GM18505 (cell line): ENCODE data around the gene PGF.

Source experiments
- ATAC-seq: cut with Tn5 transposase; IDR thresholded peaks from one replicate; pipeline ENCODE4 v1.9.1; 2021; ENCODE audit not compliant: unreplicated experiment
- POLR2A ChIP-seq: IDR thresholded peaks from 4 replicates; pipeline ENCODE4 v1.6.1; 2011; ENCODE audit warnings: borderline replicate concordance; ENCODE audit not compliant: insufficient read depth, insufficient read length; ENCODE audit errors: extremely low read depth

Gene PGF

DNA sequence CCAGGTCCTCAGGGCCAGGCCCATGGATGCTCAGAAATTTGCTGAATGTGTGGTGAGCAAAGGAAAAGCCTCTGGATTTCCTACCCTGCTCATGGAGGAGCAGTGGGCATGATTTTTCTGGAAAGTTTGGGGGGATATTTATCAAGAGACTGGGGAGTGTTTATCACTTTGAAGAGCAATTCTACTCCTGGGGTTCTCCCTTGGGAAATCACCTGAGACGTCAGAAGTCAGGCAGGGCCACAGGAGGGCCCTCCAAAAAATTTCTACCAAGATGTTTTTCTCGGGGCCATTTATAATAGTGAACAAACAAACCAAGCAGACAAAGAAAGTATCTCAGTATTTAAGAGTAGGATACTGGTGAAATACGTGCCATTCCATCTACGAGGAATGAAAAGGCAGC is 27.3 kb upstream of the PGF start:
- no peak for ATAC-seq

DNA sequence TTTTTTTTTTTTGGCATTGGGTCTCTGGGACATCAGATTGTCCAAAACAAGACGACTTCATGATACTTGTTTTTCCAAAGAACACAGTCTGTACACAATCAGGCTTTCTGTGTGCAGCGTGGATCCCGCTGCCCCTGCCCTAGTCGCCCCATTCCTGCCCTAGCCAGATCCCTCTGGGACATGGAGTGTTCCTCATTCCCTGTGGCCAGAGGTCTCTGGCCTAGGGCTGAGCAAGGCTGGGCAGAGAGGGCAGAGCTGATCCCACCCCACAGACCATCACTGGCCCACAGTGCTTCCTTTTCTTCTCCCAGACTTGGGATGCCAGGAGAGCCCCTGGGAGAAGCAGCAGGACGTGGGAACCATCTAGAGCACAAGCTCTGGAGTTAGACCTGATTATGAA is 26.4 kb upstream of the PGF start:
- ATAC-seq = no peak
- no peak for TF ChIP-seq POLR2A

More for the DNA sequence above, 27.3 kb upstream of the PGF start:
- no peak for TF ChIP-seq POLR2A

DNA sequence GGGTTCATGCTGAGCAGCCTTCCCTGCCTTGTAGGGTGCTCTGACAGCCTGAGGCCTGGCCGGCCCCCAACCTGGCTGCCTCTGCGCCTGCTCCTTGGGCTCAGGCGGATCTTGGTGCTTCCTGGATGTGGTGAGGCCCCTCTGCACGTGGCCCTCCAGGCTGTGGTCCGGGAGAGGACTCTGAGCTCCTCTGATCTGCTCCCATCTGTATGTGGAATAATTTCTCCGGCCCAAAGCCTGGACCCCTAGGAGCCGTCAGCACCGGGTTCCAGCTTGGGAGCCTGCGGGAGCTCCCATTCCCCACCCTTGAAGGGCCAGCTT is 26.0 kb upstream of the PGF start:
- ATAC-seq = no peak
- TF ChIP-seq POLR2A = no peak

DNA sequence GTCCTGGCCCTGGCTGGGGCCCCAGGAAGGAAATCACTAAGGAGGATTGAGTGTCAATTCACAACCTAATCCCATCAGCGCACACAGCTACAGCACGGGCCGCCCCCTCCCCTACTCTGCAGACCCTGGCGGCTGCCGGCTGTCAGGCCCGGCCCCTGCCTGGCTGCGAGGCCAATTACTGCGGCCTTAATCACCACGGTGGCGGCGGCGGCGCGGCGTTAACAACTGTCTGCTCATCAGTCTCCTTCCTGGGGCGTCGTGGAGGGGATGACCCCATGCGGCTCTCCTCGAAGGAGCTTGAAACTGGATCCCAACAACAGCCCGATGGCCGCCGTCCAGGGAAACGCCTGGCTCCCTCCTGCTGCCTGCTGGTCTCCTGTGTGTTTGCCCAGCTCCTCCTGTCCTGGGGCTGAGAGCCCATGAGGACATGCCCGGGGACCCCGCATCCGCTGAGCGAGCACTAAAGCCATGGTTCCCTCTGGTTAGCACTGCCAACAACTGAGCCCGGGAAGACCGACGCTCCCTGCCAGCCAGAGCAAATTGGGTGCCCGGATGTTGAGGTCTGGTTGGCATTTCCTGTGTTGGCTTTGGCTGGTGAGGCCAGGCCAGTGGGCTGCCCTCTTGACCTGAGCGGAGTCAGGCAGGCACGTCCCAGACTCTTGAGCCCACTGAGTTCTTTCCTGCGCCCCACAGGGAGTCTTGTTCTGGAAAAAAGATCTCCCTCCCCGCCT is 25.5 kb upstream of the PGF start:
- TF ChIP-seq POLR2A = no peak
- no peak for ATAC-seq

DNA sequence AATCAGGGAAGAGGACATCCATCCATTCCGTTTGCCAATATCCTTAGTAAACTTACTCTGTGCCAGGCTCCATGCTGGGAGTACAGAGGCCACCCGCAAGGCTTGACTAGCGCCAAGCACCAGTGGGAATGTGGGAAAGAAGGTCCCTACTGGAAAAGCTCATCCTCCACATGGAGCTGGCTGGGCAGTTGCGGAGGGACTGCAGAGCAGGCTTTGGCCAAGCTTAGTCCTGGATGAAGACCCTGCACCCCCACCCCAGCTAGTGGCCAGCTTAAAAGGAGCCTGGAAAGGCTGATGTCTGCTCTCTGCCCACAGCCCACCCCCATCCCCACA is 25.0 kb upstream of the PGF start:
- TF ChIP-seq POLR2A = no peak
- no peak for ATAC-seq

DNA sequence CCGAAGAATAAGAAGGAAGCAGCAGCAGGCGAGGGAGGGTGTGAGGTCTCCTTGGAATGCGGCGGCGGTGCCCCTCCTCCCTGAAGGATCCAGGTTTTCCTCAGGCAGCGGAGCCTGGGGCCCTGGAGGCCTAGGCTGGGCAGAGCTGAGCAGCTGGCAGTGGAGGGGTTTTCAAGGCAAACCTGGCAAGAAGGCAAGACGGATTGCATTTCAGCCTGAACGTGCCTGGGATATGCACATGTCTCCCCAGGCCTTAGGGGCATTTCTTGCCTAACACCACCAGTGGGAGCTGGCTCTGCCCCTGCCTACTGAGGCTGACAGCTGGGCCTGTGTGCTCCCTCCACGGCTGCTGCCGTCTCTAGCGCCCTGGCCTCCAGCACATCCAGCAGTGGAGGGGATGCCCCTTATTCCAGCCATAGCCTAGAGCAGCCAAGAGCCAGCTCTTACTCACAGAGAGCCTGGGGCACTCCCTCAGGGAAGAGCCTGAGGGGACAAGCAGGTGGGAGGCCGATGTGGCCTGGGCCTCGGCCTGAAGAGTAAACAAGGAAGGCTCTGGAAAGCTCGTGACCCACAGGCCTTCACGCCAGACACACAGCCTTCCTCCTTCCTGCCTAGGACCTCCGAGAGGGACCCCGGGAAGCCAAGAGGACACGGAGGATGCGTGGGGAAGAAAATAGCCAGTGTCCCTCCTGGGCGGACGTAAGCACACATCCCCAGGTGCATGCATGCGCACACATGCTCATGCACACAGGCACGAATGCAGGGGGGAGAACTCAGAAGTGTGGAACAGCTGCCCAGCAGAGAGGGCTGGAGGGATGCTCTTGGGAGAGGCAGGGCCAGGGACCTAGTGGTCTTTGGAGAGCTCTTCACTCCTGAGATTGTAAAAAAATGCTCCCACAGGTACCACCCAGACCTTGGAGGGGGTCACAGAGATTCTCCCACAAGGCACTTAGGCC is 24.3 kb upstream of the PGF start:
- ATAC-seq = no peak
- no peak for TF ChIP-seq POLR2A

DNA sequence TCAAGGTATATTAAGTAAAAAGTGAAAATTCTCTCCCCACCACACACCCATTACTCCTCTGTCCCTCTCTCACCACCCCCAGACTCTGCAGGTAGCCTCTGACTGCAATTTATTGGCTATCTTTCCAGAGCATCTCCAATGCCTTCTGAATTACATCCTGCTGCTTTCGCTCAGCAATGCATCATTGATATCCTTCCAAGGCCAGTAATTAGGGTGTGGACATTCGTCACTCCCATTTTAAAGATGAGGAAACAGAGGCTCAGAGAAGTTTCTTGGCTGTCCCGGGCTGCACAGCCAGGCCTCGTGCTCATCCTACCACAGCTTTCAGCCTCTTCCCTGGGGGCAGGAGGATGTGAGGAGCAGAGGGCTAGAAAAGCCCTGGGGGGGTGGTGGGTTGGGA is 23.6 kb upstream of the PGF start:
- ATAC-seq = no peak
- no peak for TF ChIP-seq POLR2A

DNA sequence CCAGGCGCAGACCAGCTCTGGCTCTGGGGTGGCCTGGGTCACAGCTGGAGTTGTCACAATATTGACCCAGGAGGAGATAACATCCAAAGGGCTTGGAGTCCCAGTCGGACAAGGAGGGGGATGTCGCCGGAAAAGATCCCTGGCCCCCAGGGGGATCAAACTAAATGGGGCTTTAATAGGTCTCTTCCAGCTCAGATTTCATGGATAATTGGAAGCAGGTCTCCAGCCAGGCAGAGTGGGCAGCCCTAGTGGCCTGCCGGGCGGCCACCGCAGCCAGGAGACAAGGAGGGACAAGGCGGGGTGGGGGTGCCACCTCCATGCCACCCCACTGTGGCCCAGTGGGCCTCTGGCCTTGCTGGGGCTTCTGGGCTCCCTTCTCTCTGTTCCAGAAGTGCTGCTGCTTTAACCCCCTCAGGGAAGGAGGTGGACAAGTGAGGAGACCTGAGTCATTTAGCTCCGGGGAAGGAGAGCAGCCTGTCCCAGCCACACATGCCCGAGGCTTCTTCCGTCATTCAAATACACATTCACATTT is 23.1 kb upstream of the PGF start:
- no peak for TF ChIP-seq POLR2A
- no peak for ATAC-seq

DNA sequence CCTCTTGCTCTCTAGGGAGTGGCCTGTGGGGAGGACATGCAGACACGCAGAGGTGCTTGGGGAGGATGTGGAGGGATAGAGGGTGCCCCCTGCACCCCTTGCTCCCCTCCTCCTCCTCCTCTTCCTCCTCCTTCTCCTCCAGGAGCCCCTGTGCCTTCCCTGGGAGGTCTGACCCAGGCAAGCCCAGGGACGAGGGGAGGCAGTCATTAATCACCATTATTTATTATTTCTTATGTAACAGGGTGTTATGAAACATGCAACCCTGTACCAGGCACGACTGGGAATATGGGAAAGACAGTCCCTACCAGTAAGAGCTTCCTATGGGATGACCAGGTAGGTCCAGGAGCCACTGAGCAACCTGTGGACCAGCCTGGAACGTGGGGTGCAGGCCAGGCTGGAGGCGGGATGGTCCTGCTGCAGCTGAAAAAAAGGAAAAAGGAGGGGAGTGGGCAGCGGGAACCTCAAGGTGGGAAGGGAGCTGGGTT is 22.5 kb upstream of the PGF start:
- no peak for TF ChIP-seq POLR2A
- ATAC-seq = no peak

DNA sequence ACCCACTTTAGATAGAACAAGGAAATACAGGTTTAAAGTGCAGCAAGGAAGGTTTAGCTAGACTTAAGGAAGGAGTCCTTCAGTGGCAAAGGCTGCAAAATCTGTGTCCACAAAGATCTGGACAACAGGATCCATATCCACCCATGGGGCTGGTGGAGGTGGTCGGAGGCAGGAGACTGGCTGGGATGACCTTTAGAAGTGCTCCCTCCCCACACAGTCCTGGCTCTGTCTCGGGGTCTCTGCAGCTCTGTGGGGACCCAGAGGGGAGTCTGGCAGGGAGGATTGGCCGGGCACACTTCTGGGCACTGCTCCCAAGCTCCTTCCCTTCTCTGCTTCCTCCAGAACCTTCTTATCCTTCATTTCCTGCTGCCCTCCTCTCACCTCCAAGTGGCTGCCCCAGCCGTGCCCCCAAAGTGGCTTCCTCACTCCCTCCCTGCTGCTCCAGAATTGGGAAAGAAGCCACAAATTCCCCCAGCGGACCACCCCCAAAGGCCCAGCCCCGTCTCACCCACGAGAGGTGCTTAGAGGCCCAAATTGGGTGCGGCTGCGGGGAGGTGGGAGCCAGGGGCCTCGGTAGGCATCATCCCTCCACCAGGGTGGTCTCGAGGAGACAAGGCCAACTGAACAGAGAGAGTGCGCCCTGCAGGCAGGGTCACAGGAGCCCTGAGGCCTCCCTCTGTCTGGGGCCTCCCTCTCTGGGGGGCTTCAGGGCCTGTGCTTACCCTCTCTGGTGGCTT is 21.9 kb upstream of the PGF start:
- TF ChIP-seq POLR2A = no peak
- no peak for ATAC-seq

DNA sequence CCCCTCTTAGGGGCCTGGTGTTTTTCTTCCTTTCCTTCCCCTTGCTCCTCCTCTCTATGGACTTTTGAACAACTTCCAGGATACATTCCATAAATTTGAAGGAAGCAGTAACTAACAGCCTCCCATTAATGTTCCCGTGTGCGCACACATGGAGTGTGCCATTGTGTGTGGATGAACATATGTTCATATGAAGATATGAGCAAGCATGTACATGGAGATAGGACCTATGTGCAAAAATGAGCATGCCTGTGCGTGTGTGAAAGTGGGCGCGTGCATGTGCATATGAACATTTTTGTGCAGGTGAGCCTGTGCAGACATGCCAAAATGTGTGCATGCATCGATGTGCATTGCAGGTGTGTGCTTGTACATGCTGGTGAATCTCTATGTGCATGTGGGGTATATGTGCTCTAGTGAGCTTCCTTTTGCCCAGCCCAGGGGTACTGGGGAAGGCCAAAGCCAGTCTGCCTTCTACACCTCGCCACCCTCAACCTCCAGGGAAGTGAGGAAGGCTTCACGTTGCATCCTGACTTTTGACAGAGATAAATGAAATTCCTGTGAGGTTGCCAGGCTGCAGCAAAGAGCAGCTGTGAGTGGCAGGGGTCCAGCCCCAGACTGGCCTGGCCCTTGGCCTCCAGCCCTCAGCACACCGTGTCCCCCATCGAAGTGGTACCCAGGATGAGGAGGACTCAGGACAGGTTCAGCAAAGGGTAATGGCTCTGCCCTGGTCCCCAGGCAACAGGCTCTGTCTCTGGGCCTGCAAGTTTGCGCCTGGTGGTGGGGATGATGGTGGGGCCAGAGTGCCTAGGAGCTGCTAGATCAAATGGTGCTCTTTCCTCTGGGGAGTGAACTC is 21.1 kb upstream of the PGF start:
- ATAC-seq = no peak
- TF ChIP-seq POLR2A = no peak

DNA sequence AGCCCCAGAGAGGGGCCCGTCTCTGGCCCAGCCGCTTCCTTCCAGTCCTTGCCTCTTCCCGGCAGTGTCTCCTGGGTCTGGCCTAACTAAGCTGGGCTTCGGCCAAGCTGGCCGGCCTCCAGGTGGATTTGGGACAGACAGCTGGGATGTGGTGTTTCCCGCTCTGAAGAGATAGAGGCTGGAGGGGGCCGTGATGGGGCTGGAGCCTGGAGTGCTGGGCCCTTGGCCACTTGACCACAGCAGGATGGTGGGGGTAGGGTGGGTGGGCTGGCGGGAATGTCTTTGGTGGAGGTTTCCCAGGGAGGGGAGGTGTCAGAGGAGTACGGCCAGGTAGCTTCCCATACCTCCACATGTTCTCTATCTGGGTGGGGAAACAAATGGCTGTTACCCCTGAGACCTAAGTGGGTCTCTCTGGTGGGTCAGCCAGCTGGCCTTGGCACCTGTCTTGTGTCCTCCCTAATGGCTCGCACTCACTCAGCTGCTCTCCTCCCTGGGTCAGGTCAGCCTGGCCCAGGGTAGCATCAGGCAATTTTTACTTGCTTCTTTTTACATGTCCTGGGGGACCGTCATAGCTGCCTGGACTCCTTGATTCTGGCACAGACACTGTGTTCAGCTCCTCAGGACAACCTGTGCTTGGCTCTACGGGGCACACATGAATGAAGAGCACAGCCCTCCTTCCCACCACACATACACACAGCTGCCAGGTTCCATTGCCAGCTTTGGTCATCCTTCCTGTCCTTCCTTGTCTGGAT is 19.8 kb upstream of the PGF start:
- no peak for ATAC-seq
- TF ChIP-seq POLR2A = no peak
